Nephron (organoid): ENCODE measurements around the gene NAV2.

Experiments used
- H3K27ac Mint-ChIP-seq, 3 experiments: 2 replicates each; pipeline ENCODE4 v1.8.0; 2020; ENCODE audit warnings: mixed read lengths in 3 of 3, mild to moderate bottlenecking in 2 of 3, moderate library complexity in 1 of 3
- H3K27me3 Mint-ChIP-seq: 2 replicates; pipeline ENCODE4 v1.8.0; 2021; ENCODE audit warnings: low read depth, mild to moderate bottlenecking, moderate library complexity, mixed read lengths
- H3K36me3 Mint-ChIP-seq: 2 replicates; pipeline ENCODE4 v1.8.0; 2020; ENCODE audit warnings: low read depth, mixed read lengths
- H3K4me1 Mint-ChIP-seq: 2 replicates; pipeline ENCODE4 v1.8.0; 2020; ENCODE audit warnings: mixed read lengths
- H3K4me3 Mint-ChIP-seq, 3 experiments: 2 replicates each; pipeline ENCODE4 v1.8.0; 2020; ENCODE audit warnings: mild to moderate bottlenecking in 3 of 3, mixed read lengths in 3 of 3, moderate library complexity in 2 of 3
- H3K9me3 Mint-ChIP-seq: 2 replicates; pipeline ENCODE4 v1.8.0; 2020; ENCODE audit warnings: mixed read lengths
- TF ChIP-seq, protein P1 (sequence below), 3 experiments: fragments of 200-600 bp; sonication (generic); IDR thresholded peaks; one replicate each; pipeline ENCODE4 v1.5.0; 2021; ENCODE audit warnings: antibody characterized with exemption in 3 of 3; ENCODE audit not compliant: unreplicated experiment in 3 of 3

NAV2 gene

DNA sequence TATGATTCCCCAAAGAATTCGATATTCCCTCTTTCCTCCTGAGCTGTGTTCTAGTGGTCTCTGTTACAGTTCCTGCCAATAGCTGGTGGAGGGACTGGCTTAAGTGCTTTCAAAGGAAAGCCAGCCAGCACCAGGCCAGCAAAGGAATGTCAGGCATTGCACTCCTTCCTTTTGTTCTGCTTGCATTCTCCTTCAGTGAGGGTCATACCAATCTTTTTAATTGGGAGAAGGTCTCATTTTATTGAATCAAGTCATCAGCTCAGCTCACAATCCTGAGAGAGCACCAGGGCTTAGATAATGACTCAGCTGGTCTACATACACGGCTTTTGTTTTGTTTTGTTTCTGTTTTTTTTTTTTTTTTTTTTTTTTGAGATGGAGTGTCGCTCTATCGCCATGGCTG, 222.9 kb downstream of the NAV2 start:
- TF ChIP-seq, protein P1, sequence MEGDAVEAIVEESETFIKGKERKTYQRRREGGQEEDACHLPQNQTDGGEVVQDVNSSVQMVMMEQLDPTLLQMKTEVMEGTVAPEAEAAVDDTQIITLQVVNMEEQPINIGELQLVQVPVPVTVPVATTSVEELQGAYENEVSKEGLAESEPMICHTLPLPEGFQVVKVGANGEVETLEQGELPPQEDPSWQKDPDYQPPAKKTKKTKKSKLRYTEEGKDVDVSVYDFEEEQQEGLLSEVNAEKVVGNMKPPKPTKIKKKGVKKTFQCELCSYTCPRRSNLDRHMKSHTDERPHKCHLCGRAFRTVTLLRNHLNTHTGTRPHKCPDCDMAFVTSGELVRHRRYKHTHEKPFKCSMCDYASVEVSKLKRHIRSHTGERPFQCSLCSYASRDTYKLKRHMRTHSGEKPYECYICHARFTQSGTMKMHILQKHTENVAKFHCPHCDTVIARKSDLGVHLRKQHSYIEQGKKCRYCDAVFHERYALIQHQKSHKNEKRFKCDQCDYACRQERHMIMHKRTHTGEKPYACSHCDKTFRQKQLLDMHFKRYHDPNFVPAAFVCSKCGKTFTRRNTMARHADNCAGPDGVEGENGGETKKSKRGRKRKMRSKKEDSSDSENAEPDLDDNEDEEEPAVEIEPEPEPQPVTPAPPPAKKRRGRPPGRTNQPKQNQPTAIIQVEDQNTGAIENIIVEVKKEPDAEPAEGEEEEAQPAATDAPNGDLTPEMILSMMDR (IDR thresholded peaks at IDR 0.05; ENCODE audit: unreplicated experiment in 3 of 3): no peak
- H3K27ac Mint-ChIP-seq: peak overlapping the region in 1 of 3 experiments; percentile 81
- H3K4me3 Mint-ChIP-seq: peak overlapping the region in 1 of 3 experiments; percentile 55
- peaks cover 45% of the 10 kb centered on the region for H3K4me1 Mint-ChIP-seq
- no peaks in the 10 kb centered on the region for H3K27me3 Mint-ChIP-seq
- no peaks in the 10 kb centered on the region for H3K9me3 Mint-ChIP-seq
- no peaks in the 10 kb centered on the region for H3K36me3 Mint-ChIP-seq

DNA sequence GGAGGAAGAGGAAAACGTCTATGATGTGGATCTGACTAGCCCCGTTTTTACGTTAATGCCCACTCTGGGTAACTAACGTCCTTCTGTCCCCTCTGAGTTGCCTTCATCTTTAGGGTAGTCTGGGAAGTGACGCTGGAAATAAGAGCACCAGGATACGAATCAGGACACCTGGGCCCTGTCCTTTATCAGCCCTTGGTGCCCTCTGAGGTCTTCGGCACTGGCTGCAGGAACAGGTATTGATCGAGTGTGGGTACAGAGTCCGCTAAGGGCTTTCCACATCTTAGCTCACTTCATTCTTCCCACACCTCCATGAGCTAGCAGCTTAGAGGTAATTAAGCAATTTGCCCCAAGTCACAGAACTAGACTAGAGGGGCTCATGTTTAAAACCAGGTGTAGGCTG, 223.8 kb downstream of the NAV2 start:
- Mint-ChIP-seq H3K4me1 (peaks cover 35% of the 10 kb centered on the region), H3K27me3 (no peaks in the 10 kb centered on the region), H3K4me3 (no peak overlapping the region), H3K9me3 (no peaks in the 10 kb centered on the region), H3K36me3 (no peaks in the 10 kb centered on the region), H3K27ac (no peak overlapping the region)
- TF ChIP-seq, protein P1 (IDR thresholded peaks at IDR 0.05; ENCODE audit: unreplicated experiment in 3 of 3): no peak

DNA sequence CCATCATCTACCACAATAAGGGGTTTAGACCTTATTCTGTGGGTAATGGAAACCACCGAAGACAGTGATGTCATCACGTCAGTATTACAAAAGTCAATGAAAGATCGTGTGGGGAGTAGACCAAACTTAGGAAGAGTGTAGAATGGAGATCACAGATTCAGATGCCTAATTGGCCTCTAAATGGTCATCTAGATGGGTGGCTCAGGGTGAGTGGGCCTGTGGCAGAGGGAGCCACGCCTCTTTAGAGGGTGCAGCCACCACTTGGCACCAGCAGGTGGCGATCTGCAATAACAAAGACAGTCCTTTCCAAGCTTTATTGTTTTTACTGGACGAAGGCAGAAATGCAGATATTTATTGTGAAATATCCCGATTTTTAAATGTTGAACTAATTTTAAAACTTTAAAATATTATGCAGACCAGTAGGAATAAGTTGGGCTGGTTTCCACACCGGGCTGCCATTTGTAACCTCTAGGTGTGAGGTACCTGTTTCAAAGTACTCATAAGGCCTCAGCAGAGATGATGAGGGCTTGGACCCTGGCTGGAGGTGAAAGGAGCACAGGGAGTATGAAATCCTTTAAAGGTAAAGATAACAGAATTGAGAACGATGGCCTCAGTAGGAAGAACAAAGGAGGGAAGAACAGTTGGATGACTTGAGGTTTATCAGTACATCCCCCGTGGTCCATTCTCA, 225.7 kb downstream of the NAV2 start:
- H3K27me3 Mint-ChIP-seq: no peaks in the 10 kb centered on the region
- H3K4me1 Mint-ChIP-seq: peaks cover 22% of the 10 kb centered on the region
- H3K9me3 Mint-ChIP-seq: no peaks in the 10 kb centered on the region
- no peaks in the 10 kb centered on the region for H3K36me3 Mint-ChIP-seq
- no peak overlapping the region for H3K4me3 Mint-ChIP-seq
- TF ChIP-seq, protein P1 (IDR thresholded peaks at IDR 0.05; ENCODE audit: unreplicated experiment in 3 of 3): peak; percentile 69 to 82 (median 82)
- H3K27ac Mint-ChIP-seq: no peak overlapping the region

DNA sequence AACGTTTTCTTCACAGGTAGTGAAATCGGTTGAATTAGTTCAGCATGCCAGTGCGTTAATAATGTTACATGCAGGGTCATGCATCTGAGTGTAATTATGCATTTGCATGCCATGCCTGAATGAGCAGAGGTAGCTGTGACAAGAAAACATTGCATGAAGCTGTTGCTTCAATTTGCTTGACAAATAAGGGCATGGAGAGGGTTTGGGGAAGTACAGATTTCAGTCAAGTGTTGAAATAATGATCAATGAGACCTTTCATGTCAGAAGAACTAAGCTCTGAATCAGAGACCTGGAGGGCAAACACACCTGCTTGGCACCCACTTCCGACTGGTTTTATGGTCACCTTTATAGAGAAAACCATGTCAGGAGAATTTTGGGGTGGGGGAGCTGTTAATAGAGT, 226.2 kb downstream of the NAV2 start:
- H3K4me3 Mint-ChIP-seq: no peak overlapping the region
- H3K9me3 Mint-ChIP-seq: no peaks in the 10 kb centered on the region
- H3K27ac Mint-ChIP-seq: no peak overlapping the region
- H3K27me3 Mint-ChIP-seq: no peaks in the 10 kb centered on the region
- peaks cover 17% of the 10 kb centered on the region for H3K4me1 Mint-ChIP-seq
- TF ChIP-seq, protein P1 (IDR thresholded peaks at IDR 0.05; ENCODE audit: unreplicated experiment in 3 of 3): no peak
- H3K36me3 Mint-ChIP-seq: no peaks in the 10 kb centered on the region

DNA sequence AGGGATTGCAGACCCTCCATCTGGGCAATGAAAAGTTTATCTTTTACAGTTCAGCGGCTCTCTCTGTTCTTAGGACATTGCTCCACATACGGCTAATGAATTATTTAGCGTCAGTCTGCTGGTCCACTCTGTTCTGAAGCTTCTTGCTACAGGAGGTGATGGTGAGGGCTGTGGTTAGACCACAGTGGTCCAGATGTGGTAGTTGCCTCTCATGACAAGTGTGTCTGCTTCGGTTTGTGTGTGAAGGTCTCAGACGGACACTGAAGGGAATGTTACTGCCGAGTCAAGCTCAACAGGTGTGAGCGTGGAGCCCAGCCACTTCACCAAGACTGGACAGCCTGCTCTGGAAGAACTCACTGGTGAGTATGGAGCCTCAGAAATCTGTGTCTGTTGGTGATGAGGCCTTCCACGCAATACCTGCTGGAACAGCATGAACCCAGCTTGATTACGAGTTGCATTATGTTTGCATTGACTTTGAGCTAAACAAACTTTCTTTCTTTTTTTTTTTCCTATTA, 226.8 kb downstream of the NAV2 start:
- H3K27me3 Mint-ChIP-seq: no peaks in the 10 kb centered on the region
- TF ChIP-seq, protein P1 (IDR thresholded peaks at IDR 0.05; ENCODE audit: unreplicated experiment in 3 of 3): no peak
- no peaks in the 10 kb centered on the region for H3K9me3 Mint-ChIP-seq
- H3K4me1 Mint-ChIP-seq: peaks cover 17% of the 10 kb centered on the region
- H3K36me3 Mint-ChIP-seq: no peaks in the 10 kb centered on the region
- H3K27ac Mint-ChIP-seq: no peak overlapping the region
- H3K4me3 Mint-ChIP-seq: no peak overlapping the region

DNA sequence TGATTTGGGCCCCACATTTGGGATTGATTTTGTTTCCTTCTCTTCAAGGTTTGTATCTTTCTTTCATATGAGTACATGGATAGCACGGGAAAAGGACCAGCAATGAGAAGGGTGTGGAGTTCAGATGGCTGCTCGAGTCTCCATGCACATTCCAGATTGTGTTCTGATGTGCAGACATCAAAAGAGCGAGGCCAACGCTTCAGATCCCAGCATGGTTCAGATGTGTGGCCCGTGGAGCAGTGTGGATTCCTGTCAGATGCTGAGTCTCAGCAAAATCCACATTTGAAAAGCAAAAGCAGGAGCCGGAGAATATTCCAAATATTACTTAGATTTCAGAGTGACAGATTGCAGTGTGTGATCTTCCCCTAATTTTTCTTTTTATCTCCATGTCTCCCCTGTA, 228.2 kb downstream of the NAV2 start:
- Mint-ChIP-seq H3K27me3 (no peaks in the 10 kb centered on the region), H3K36me3 (no peaks in the 10 kb centered on the region), H3K4me1 (peaks cover 14% of the 10 kb centered on the region), H3K27ac (no peak overlapping the region), H3K9me3 (no peaks in the 10 kb centered on the region), H3K4me3 (no peak overlapping the region)
- TF ChIP-seq, protein P1 (IDR thresholded peaks at IDR 0.05; ENCODE audit: unreplicated experiment in 3 of 3): no peak
